Adipocyte (in vitro differentiated cells): ENCODE data around the gene CIT.
A peak's percentile ranks its signal among the peaks of the same experiment; 100 is the strongest.
"Not testable (repeated sequence)": the region's sequence is repeated elsewhere in the genome, so short reads cannot be mapped to it uniquely, and the experiment has no call there.

Source experiments
- DNase-seq: peaks from one replicate; pipeline ENCODE4 v3.0.0-alpha.2; 2015; ENCODE audit warnings: low read depth
- H3K27me3 ChIP-seq: replicated peaks from 2 replicates; pipeline ENCODE4 v1.7.0; 2013; ENCODE audit warnings: mild to moderate bottlenecking, low read length, moderate library complexity; ENCODE audit not compliant: control insufficient read depth, insufficient read depth
- H3K36me3 ChIP-seq: 2 replicates; pipeline ENCODE4 v1.7.0; 2013; ENCODE audit warnings: low read length, mild to moderate bottlenecking, moderate library complexity; ENCODE audit not compliant: control insufficient read depth, insufficient read depth, severe bottlenecking
- H3K4me1 ChIP-seq: 2 replicates; pipeline ENCODE4 v1.7.0; 2013; ENCODE audit warnings: mild to moderate bottlenecking, low read length, moderate library complexity; ENCODE audit not compliant: control insufficient read depth, insufficient read depth
- H3K4me3 ChIP-seq: 2 replicates; pipeline ENCODE4 v1.7.0; 2013; ENCODE audit warnings: mild to moderate bottlenecking, low read length, moderate library complexity
- H3K9ac ChIP-seq: 2 replicates; pipeline ENCODE4 v1.7.0; 2013; ENCODE audit warnings: mild to moderate bottlenecking, low read length, moderate library complexity
- H3K9me3 ChIP-seq: 2 replicates; pipeline ENCODE4 v1.7.0; 2013; ENCODE audit warnings: mild to moderate bottlenecking, low read length, moderate library complexity; ENCODE audit not compliant: control insufficient read depth

CIT gene

GRCh38 chr12:119711693-119712092 is 165.4 kb downstream of the CIT start:
- no peaks in the 10 kb centered on the region for H3K9me3 ChIP-seq
- no peak for DNase-seq
- no peaks in the 10 kb centered on the region for H3K27me3 ChIP-seq
- no peaks in the 10 kb centered on the region for H3K36me3 ChIP-seq
- no peak overlapping the region for H3K4me3 ChIP-seq
- no peak overlapping the region for H3K9ac ChIP-seq
- peaks cover 6% of the 10 kb centered on the region for H3K4me1 ChIP-seq

- Histone ChIP-seq H3K4me3 (no peak overlapping the region), H3K4me1 (no peaks in the 10 kb centered on the region), H3K36me3 (no peaks in the 10 kb centered on the region), H3K9ac (no peak overlapping the region), H3K27me3 (no peaks in the 10 kb centered on the region), H3K9me3 (no peaks in the 10 kb centered on the region)
- DNase-seq = no peak
Observed at GRCh38 chr12:119710965-119711551, 166.1 kb downstream of the CIT start.

GRCh38 chr12:119710374-119710964 is 166.7 kb downstream of the CIT start:
- Histone ChIP-seq H3K27me3 (no peaks in the 10 kb centered on the region), H3K4me3 (no peak overlapping the region), H3K4me1 (no peaks in the 10 kb centered on the region), H3K9me3 (no peaks in the 10 kb centered on the region), H3K36me3 (no peaks in the 10 kb centered on the region), H3K9ac (no peak overlapping the region)
- DNase-seq = no peak

GRCh38 chr12:119706427-119706826 is 170.7 kb downstream of the CIT start:
- H3K9ac ChIP-seq, H3K27me3 ChIP-seq, H3K9me3 ChIP-seq, DNase-seq, H3K36me3 ChIP-seq, H3K4me3 ChIP-seq, H3K4me1 ChIP-seq: not testable (repeated sequence)

GRCh38 chr12:119705182-119705581 is 171.9 kb downstream of the CIT start:
- Histone ChIP-seq H3K9me3 (no peaks in the 10 kb centered on the region), H3K4me1 (no peaks in the 10 kb centered on the region), H3K27me3 (no peaks in the 10 kb centered on the region), H3K9ac (no peak overlapping the region), H3K4me3 (no peak overlapping the region), H3K36me3 (no peaks in the 10 kb centered on the region)
- peak; percentile 19 for DNase-seq

- no peaks in the 10 kb centered on the region for H3K27me3 ChIP-seq
Observed at GRCh38 chr12:119704065-119704747, 172.9 kb downstream of the CIT start.

GRCh38 chr12:119700078-119700477 is 177.0 kb downstream of the CIT start:
- H3K4me3 ChIP-seq = no peak overlapping the region
- H3K9me3 ChIP-seq = no peaks in the 10 kb centered on the region
- no peaks in the 10 kb centered on the region for H3K36me3 ChIP-seq

More at GRCh38 chr12:119704065-119704747, 172.9 kb downstream of the CIT start:
- DNase-seq = no peak
- Histone ChIP-seq H3K36me3 (no peaks in the 10 kb centered on the region), H3K9me3 (no peaks in the 10 kb centered on the region), H3K4me3 (no peak overlapping the region), H3K4me1 (no peaks in the 10 kb centered on the region), H3K9ac (no peak overlapping the region)

GRCh38 chr12:119699199-119699760 is 177.8 kb downstream of the CIT start:
- no peak overlapping the region for H3K4me3 ChIP-seq
- no peak overlapping the region for H3K9ac ChIP-seq
- no peaks in the 10 kb centered on the region for H3K9me3 ChIP-seq
- H3K27me3 ChIP-seq = no peaks in the 10 kb centered on the region
- no peak for DNase-seq
- H3K4me1 ChIP-seq = no peaks in the 10 kb centered on the region
- H3K36me3 ChIP-seq = no peaks in the 10 kb centered on the region

More at GRCh38 chr12:119700078-119700477, 177.0 kb downstream of the CIT start:
- DNase-seq = no peak
- no peaks in the 10 kb centered on the region for H3K27me3 ChIP-seq
- H3K4me1 ChIP-seq = no peaks in the 10 kb centered on the region
- no peak overlapping the region for H3K9ac ChIP-seq

GRCh38 chr12:119696943-119697342 is 180.2 kb downstream of the CIT start:
- no peak overlapping the region for H3K4me3 ChIP-seq
- DNase-seq = no peak
- no peaks in the 10 kb centered on the region for H3K9me3 ChIP-seq
- H3K36me3 ChIP-seq = no peaks in the 10 kb centered on the region
- H3K4me1 ChIP-seq = peaks cover 15% of the 10 kb centered on the region
- H3K27me3 ChIP-seq = no peaks in the 10 kb centered on the region
- no peak overlapping the region for H3K9ac ChIP-seq

GRCh38 chr12:119695034-119695433 is 182.1 kb downstream of the CIT start:
- no peak overlapping the region for H3K9ac ChIP-seq
- H3K4me1 ChIP-seq = peaks cover 15% of the 10 kb centered on the region
- no peak overlapping the region for H3K4me3 ChIP-seq
- no peaks in the 10 kb centered on the region for H3K27me3 ChIP-seq
- no peaks in the 10 kb centered on the region for H3K9me3 ChIP-seq
- no peaks in the 10 kb centered on the region for H3K36me3 ChIP-seq
- peak; percentile 40 for DNase-seq

- H3K9me3 ChIP-seq = no peaks in the 10 kb centered on the region
- no peaks in the 10 kb centered on the region for H3K27me3 ChIP-seq
- H3K4me3 ChIP-seq = no peak overlapping the region
- no peak overlapping the region for H3K9ac ChIP-seq
- peaks cover 15% of the 10 kb centered on the region for H3K4me1 ChIP-seq
- no peak for DNase-seq
- no peaks in the 10 kb centered on the region for H3K36me3 ChIP-seq
Observed at GRCh38 chr12:119694111-119694510, 183.0 kb downstream of the CIT start.
